Panc1 (cell line): ENCODE data around the gene PPT2. TPM values are rescaled to one million over a fixed set of nuclear protein-coding genes. Genes with fewer than 3 reads are reported as not detected.
A peak's percentile ranks its signal among the peaks of the same experiment; 100 is the strongest.

Experiments
- ATAC-seq: fragments of 200-7000 bp; cut with Tn5 transposase; 2 replicates; pipeline ENCODE4 v1.9.1; 2020; ENCODE audit warnings: mild to moderate bottlenecking, moderate library complexity
- BruUV-seq: library from RNA; stranded (reverse); fragments of 400-500 nt; replicated peaks from 2 replicates; lab custom pipeline; 2021; lab: Mats Ljungman, UMichigan
- CTCF ChIA-PET: fragments of 300-600 bp; sonication (Branson Sonifier 250); formaldehyde crosslinking; loops from one replicate; lab custom pipeline; 2022; ENCODE audit warnings: antibody characterized with exemption; lab: Charles Lee
- POLR2A ChIA-PET: fragments of 300-600 bp; sonication (Branson Sonifier 250); formaldehyde crosslinking; loops from one replicate; lab custom pipeline; 2022; ENCODE audit warnings: antibody characterized with exemption; lab: Charles Lee
- DNase-seq: peaks from one replicate; pipeline ENCODE4 v3.0.0-alpha.2; 2010; ENCODE audit warnings: low read depth, low spot score
- H3K27ac ChIP-seq: 2 replicates; pipeline ENCODE4 v1.5.1; 2011; ENCODE audit warnings: mild to moderate bottlenecking, low read length, inconsistent platforms
- H3K27me3 ChIP-seq: fragments of 200-500 bp; sonication (Bioruptor generic); 2 replicates; pipeline ENCODE4 v1.6.0; 2014; ENCODE audit warnings: low read length, inconsistent platforms; ENCODE audit not compliant: control insufficient read depth, insufficient read depth
- H3K36me3 ChIP-seq: fragments of 200-500 bp; sonication (Bioruptor generic); 2 replicates; pipeline ENCODE4 v1.5.1; 2014; ENCODE audit warnings: inconsistent platforms, mild to moderate bottlenecking, low read length, moderate library complexity; ENCODE audit not compliant: control insufficient read depth, insufficient read depth
- H3K4me1 ChIP-seq: 2 replicates; pipeline ENCODE4 v1.5.1; 2011; ENCODE audit warnings: inconsistent platforms, mild to moderate bottlenecking, low read length, moderate library complexity; ENCODE audit not compliant: control insufficient read depth, insufficient read depth
- H3K4me3 ChIP-seq, 2 experiments: 2 replicates each; pipeline ENCODE4 v1.5.1; 2011 to 2012; ENCODE audit warnings: low read depth in 2 of 2, low read length in 2 of 2, mild to moderate bottlenecking in 2 of 2, inconsistent platforms in 1 of 2, moderate library complexity in 1 of 2
- H3K9me3 ChIP-seq: fragments of 200-500 bp; sonication (Bioruptor generic); 2 replicates; pipeline ENCODE4 v1.5.1; 2014; ENCODE audit warnings: low read depth, mild to moderate bottlenecking, inconsistent platforms, low read length, moderate library complexity; ENCODE audit not compliant: control insufficient read depth, insufficient read depth
- CTCF ChIP-seq: fragments of 450-650 bp; IDR thresholded peaks from 2 replicates; pipeline ENCODE4 v1.5.1; 2017; ENCODE audit warnings: mild to moderate bottlenecking
- POLR2AphosphoS5 ChIP-seq: IDR thresholded peaks from 2 replicates; pipeline ENCODE4 v1.6.1; 2012; ENCODE audit warnings: mild to moderate bottlenecking, low read depth, low read length, moderate library complexity
- REST ChIP-seq, 2 experiments: IDR thresholded peaks; 2 replicates each; pipeline ENCODE4 v1.6.1; 2011 to 2012; ENCODE audit warnings: low read depth in 2 of 2, control low read depth in 1 of 2, low read length in 1 of 2, mild to moderate bottlenecking in 1 of 2, moderate library complexity in 1 of 2; ENCODE audit not compliant: insufficient read depth in 1 of 2
- SIN3A ChIP-seq: IDR thresholded peaks from 2 replicates; pipeline ENCODE4 v1.6.1; 2012; ENCODE audit warnings: low read depth, mild to moderate bottlenecking, low read length, moderate library complexity, borderline replicate concordance; ENCODE audit not compliant: insufficient read depth
- TCF7L2 ChIP-seq: IDR thresholded peaks from 2 replicates; pipeline ENCODE4 v1.6.1; 2011; ENCODE audit warnings: mild to moderate bottlenecking, low read depth, low read length, inconsistent platforms
- in situ Hi-C: cut with HindIII; loops from 2 replicates; pipeline ENCODE4 v1.10.0; 2016; ENCODE audit warnings: low sequenced_read_pairs, low pct_unique_long_range_greater_than_20kb
- intact Hi-C: fragments of 100-400 bp; cut with micrococcal nuclease; formaldehyde crosslinking; loops from one replicate; pipeline ENCODE4 v1.10.0; 2022; ENCODE audit not compliant: unreplicated experiment
- total RNA-seq: library from RNA; stranded (reverse); gene quantifications from one replicate; pipeline ENCODE4 v1.2.1, GENCODE V29; 2021; ENCODE audit not compliant: unreplicated experiment

Gene PPT2
- total RNA-seq, 1 experiment from 2014 or later = 20.1 TPM

GRCh38 chr6:32175322-32175710 lies 21.4 kb downstream of the PPT2 start:
- DNase-seq (no peak), ATAC-seq (no peak)
- TSS peak; percentile 86 for BruUV-seq
- in situ Hi-C loops = no loop called here
- intact Hi-C loops = no loop called here
- no peaks in the 10 kb centered on the region for H3K27me3 ChIP-seq
- no peak for TF ChIP-seq REST (IDR thresholded peaks at IDR 0.05; ENCODE audit: insufficient read depth in 1 of 2, low read depth in 2 of 2, low read length in 1 of 2)
- TF ChIP-seq TCF7L2 = no peak
- no peak for TF ChIP-seq CTCF
- TF ChIP-seq POLR2AphosphoS5 = no peak
- TF ChIP-seq SIN3A = no peak
- H3K4me3 ChIP-seq = peak overlapping the region; percentile 61 to 64
- H3K27ac ChIP-seq = peak overlapping the region; percentile 98
- H3K9me3 ChIP-seq = no peaks in the 10 kb centered on the region
- peaks cover 37% of the 10 kb centered on the region for H3K4me1 ChIP-seq
- ChIA-PET POLR2A (no interaction called here), CTCF (no interaction called here)
- 0 out of 2 replicates have a peak, but pooled peaks cover 4% of the 10 kb centered on the region for H3K36me3 ChIP-seq

DNA sequence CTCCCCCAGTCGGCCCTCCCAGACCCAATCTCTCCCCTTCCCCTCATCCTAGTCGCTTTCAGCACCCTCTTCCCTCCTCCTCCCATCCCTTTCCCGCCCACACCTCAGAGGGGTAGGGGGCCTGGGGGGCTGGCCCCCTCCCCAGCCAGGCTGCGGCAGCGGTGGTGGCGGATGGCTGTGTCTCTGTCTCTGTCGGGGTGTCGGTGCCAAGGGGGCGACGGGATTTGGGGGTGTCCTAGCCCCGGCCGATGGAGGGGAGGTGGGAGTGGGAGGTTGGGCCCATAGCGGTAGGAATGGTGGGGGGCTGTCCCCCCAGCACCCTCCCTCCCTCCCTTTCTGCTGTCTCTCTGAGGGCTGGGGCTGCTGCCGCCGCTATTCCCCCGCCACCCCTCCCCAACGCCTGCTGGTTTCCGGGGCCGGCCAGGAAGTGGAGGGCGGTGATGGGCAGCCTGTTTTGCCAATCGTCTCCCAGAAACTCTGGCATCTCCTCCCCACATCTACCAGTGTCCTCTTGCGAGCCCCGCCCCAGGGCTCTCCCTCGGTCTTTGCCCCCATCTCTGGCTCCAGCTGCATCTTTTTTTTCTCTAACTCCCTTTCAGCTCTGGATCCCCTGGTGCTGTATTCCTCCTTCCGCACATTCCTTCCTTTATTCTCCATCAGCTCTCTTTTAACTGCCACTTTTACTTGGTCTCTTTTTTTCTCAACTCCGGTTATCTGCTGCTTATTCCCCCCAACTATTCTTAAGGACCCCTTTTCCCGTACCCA lies 22.0 kb downstream of the PPT2 start, which contains the start of gene AGPAT1:
TSS of gene AGPAT1 (minus strand) at position 374 of the 765 bp plus-strand sequence. CDS start 4,588 bp downstream, outside the sequence.
- Histone ChIP-seq H3K4me1 (peaks cover 37% of the 10 kb centered on the region), H3K27me3 (no peaks in the 10 kb centered on the region), H3K36me3 (0 out of 2 replicates have a peak, but pooled peaks cover 4% of the 10 kb centered on the region), H3K27ac (peak within 1 kb of the TSS; percentile 98), H3K9me3 (no peaks in the 10 kb centered on the region), H3K4me3 (peak within 1 kb of the TSS; percentile 61 to 64)
- intact Hi-C loops = no loop called here
- in situ Hi-C loops = no loop called here
- ATAC-seq (peak; percentile 78), DNase-seq (no peak)
- TF ChIP-seq CTCF (no peak), POLR2AphosphoS5 (peak; percentile 79)
- POLR2A ChIA-PET = no interaction called here
- CTCF ChIA-PET = no interaction called here
- BruUV-seq = no TSS peak
